Hepatocyte (in vitro differentiated cells): ENCODE data around the gene PTX4. TPM values are rescaled to one million over a fixed set of nuclear protein-coding genes. Genes with fewer than 3 reads are reported as not detected.
A peak's percentile ranks its signal among the peaks of the same experiment; 100 is the strongest.

Experiments used
- DNase-seq: peaks from one replicate; pipeline ENCODE4 v3.0.0-alpha.2; 2016; ENCODE audit warnings: low spot score
- H2AFZ ChIP-seq: fragments of 200-600 bp; sonication (generic); 2 replicates; pipeline ENCODE4 v1.6.0; 2016; ENCODE audit warnings: antibody characterized with exemption, mild to moderate bottlenecking
- H3K27ac ChIP-seq: fragments of 200-600 bp; sonication (generic); 2 replicates; pipeline ENCODE4 v1.5.1; 2016; ENCODE audit warnings: mild to moderate bottlenecking
- H3K27me3 ChIP-seq: fragments of 200-600 bp; sonication (generic); 2 replicates; pipeline ENCODE4 v1.6.1; 2016
- H3K36me3 ChIP-seq: fragments of 200-600 bp; sonication (generic); replicated peaks from 2 replicates; pipeline ENCODE4 v1.5.1; 2016; ENCODE audit warnings: low read depth; ENCODE audit not compliant: insufficient read depth
- H3K4me1 ChIP-seq: fragments of 200-600 bp; sonication (generic); 2 replicates; pipeline ENCODE4 v1.5.1; 2016; ENCODE audit warnings: mild to moderate bottlenecking, moderate library complexity; ENCODE audit not compliant: insufficient read depth
- H3K4me2 ChIP-seq: fragments of 200-600 bp; sonication (generic); 2 replicates; pipeline ENCODE4 v1.6.0; 2016
- H3K4me3 ChIP-seq: fragments of 200-600 bp; sonication (generic); 2 replicates; pipeline ENCODE4 v1.5.1; 2016; ENCODE audit warnings: mild to moderate bottlenecking
- H3K79me2 ChIP-seq: fragments of 200-600 bp; sonication (generic); 2 replicates; pipeline ENCODE4 v1.6.0; 2017; ENCODE audit warnings: mild to moderate bottlenecking
- H3K9me2 ChIP-seq: fragments of 200-600 bp; sonication (generic); replicated peaks from 2 replicates; pipeline ENCODE4 v1.6.0; 2017; ENCODE audit warnings: mild to moderate bottlenecking; ENCODE audit not compliant: insufficient read depth
- H3K9me3 ChIP-seq: fragments of 200-600 bp; sonication (generic); 2 replicates; pipeline ENCODE4 v1.5.1; 2016; ENCODE audit warnings: low read depth, mild to moderate bottlenecking
- H4K20me1 ChIP-seq: fragments of 200-600 bp; sonication (generic); 2 replicates; pipeline ENCODE4 v1.6.0; 2016; ENCODE audit warnings: mild to moderate bottlenecking; ENCODE audit not compliant: insufficient read depth, poor library complexity, severe bottlenecking
- EZH2 ChIP-seq: fragments of 200-600 bp; sonication (generic); IDR thresholded peaks from 2 replicates; pipeline ENCODE4 v1.6.1; 2016; ENCODE audit warnings: antibody characterized with exemption, mild to moderate bottlenecking, borderline replicate concordance
- EZH2phosphoT487 ChIP-seq: fragments of 200-600 bp; sonication (generic); IDR thresholded peaks from one replicate; pipeline ENCODE4 v1.6.1; 2018; ENCODE audit warnings: antibody characterized with exemption, mild to moderate bottlenecking, low read depth, moderate library complexity; ENCODE audit not compliant: unreplicated experiment, severe bottlenecking
- WGBS: methylation state at CpG from one replicate; pipeline ENCODE4 v1.1.6; 2016; ENCODE audit warnings: low lambda C conversion rate; ENCODE audit errors: missing lambda C conversion rate; 5-methylcytosine and 5-hydroxymethylcytosine counted together
- polyA plus RNA-seq: library from polyadenylated mRNA; unstranded; fragments of >200 nt; fragmentation: Nextera tagmentation; extraction: Ambion mirVana; gene quantifications from 2 replicates; pipeline ENCODE4 v1.2.1, GENCODE V29; 2016
- total RNA-seq: library from RNA; depleted of rRNA; stranded (reverse); fragments of >200 nt; gene quantifications from 2 replicates; pipeline ENCODE4 v1.2.3, GENCODE V29; 2014
- TF ChIP-seq, protein P1 (sequence below): fragments of 200-600 bp; sonication (generic); IDR thresholded peaks from 2 replicates; pipeline ENCODE4 v1.5.1; 2016; ENCODE audit warnings: antibody characterized with exemption, mild to moderate bottlenecking; ENCODE audit not compliant: poor library complexity

The PTX4 gene
- total and polyA plus RNA-seq, 2 experiments from 2014 or later = not detected

DNA sequence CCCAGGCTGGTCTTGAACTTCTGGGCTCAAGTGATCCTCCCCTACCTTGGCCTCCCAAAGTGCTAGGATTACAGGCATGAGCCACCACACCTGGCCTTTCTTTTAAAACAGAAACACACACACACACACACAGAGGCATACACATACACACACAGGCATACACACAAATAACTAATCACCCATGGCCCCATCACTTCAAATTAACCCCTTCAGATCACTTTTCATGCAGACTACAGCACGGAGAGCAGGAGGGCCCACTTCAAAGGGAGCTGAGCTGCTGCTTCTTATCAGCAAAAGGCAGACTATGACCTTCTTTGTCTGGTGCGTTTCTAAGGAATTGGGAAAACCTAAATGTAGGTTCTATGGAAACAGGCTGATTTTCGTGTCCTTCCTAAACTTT lies 15.8 kb downstream of the PTX4 start:
- Histone ChIP-seq H2AFZ (no peak overlapping the region), H4K20me1 (peaks cover 17% of the 10 kb centered on the region), H3K4me3 (no peak overlapping the region), H3K27me3 (no peaks in the 10 kb centered on the region), H3K27ac (no peak overlapping the region), H3K79me2 (peaks cover 74% of the 10 kb centered on the region), H3K4me2 (peak overlapping the region; percentile 94), H3K9me2 (no peaks in the 10 kb centered on the region), H3K36me3 (no peaks in the 10 kb centered on the region), H3K9me3 (no peaks in the 10 kb centered on the region), H3K4me1 (peaks cover 14% of the 10 kb centered on the region)
- 42% methylated on average over 3 of the region's 3 CpGs for WGBS
- TF ChIP-seq EZH2phosphoT487 = no peak
- TF ChIP-seq, protein P1, sequence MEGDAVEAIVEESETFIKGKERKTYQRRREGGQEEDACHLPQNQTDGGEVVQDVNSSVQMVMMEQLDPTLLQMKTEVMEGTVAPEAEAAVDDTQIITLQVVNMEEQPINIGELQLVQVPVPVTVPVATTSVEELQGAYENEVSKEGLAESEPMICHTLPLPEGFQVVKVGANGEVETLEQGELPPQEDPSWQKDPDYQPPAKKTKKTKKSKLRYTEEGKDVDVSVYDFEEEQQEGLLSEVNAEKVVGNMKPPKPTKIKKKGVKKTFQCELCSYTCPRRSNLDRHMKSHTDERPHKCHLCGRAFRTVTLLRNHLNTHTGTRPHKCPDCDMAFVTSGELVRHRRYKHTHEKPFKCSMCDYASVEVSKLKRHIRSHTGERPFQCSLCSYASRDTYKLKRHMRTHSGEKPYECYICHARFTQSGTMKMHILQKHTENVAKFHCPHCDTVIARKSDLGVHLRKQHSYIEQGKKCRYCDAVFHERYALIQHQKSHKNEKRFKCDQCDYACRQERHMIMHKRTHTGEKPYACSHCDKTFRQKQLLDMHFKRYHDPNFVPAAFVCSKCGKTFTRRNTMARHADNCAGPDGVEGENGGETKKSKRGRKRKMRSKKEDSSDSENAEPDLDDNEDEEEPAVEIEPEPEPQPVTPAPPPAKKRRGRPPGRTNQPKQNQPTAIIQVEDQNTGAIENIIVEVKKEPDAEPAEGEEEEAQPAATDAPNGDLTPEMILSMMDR = no peak
- no peak for TF ChIP-seq EZH2
- no peak for DNase-seq

DNA sequence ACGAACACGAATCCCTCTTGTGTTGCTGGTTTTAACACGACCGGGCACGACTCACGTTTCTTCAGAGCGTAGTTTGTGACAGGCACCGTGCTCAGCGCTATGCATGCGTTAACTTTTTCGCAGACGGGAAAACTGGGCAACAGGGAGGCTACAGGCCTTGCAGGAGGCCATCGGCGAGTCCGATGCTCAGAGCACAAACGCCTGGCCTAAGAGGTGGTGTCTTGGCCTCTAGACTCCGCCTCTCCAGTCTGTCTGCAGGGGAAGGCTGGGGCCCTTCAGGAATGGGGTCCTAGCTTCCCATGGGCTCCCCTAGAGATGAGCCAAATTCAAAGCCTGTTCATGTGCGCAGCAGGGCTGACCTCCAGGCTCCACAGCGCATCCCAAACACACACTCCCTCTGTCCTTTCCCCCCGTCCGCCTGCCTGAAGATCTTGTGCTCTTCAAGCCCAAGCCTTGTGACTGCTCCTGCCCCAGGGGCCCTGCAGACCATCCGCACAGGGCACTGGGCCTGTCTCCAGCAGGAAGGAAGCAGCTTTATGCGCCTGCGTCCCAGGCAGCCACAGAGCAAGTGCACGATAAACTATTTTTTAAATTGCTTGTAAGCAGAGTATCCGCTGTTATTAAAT lies 17.1 kb downstream of the PTX4 start:
- Histone ChIP-seq H3K4me3 (no peak overlapping the region), H3K9me3 (no peaks in the 10 kb centered on the region), H4K20me1 (peaks cover 21% of the 10 kb centered on the region), H3K9me2 (no peaks in the 10 kb centered on the region), H3K36me3 (no peaks in the 10 kb centered on the region), H2AFZ (no peak overlapping the region), H3K27me3 (no peaks in the 10 kb centered on the region), H3K4me2 (no peak overlapping the region), H3K4me1 (peaks cover 14% of the 10 kb centered on the region), H3K27ac (no peak overlapping the region), H3K79me2 (peaks cover 85% of the 10 kb centered on the region)
- 95% methylated on average over 26 of the region's 26 CpGs for WGBS
- DNase-seq = no peak
- no peak for TF ChIP-seq EZH2
- TF ChIP-seq EZH2phosphoT487 = no peak
- TF ChIP-seq, protein P1 = no peak

DNA sequence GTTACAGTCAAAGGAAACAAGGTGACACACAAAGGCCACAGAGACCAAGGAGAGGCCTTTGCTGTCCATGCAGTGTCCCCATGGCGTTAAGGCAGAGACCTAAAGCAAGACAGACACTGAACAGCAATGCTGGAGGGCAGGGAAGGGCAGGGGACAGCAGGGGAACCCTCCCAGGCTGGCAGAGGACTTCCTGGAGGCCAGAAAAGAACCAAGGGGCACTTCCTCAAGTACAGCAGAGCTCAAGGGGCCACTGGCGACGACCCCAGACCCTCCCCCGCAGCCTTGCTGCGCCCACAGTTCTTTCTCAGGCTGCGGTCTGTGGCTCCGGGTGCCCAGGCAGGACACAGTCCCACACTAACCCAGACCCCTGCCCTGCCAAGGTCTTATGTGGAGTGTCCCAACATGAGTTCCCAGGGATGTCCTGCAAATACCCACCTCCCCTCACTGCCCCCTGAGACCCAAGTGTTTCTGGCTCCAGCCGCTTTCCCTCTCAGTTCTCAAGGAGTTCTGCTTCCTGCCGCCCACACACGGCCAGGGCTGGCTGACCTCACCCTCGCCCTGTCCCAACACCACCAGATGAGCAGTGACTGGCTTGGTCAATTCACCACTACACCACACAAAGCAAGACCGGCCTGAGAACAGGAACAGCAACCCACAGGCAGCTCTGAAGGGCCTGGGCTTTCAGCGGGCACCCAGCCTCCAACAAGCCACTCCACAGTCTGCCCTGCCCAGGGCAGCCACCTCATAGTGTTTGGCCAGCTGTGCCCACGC lies 18.1 kb downstream of the PTX4 start:
- Histone ChIP-seq H3K27ac (no peak overlapping the region), H3K4me1 (peaks cover 12% of the 10 kb centered on the region), H3K9me3 (no peaks in the 10 kb centered on the region), H3K4me2 (no peak overlapping the region), H3K27me3 (no peaks in the 10 kb centered on the region), H3K4me3 (no peak overlapping the region), H3K9me2 (no peaks in the 10 kb centered on the region), H2AFZ (no peak overlapping the region), H3K36me3 (no peaks in the 10 kb centered on the region), H3K79me2 (peaks cover 88% of the 10 kb centered on the region), H4K20me1 (peaks cover 23% of the 10 kb centered on the region)
- TF ChIP-seq, protein P1 = no peak
- TF ChIP-seq EZH2phosphoT487 (no peak), EZH2 (no peak)
- DNase-seq = no peak
- 85% methylated on average over 14 of the region's 14 CpGs for WGBS
